Transverse colon (tissue), 4 donors: Measurements from ENCODE around the gene DLG2. TPM values are rescaled to one million over a fixed set of nuclear protein-coding genes. Genes with fewer than 3 reads are reported as not detected.

ENCODE experiments used
- DNase-seq: peaks from one replicate; pipeline ENCODE4 v3.0.0-alpha.2; 2019
- H3K27ac ChIP-seq, 4 donors: fragments of 200-600 bp; sonication (generic); 2 replicates each; pipeline ENCODE4 v1.5.1; 2016 to 2018; ENCODE audit warnings: inconsistent platforms in 4 of 4
- H3K27me3 ChIP-seq: fragments of 200-600 bp; sonication (generic); 2 replicates; pipeline ENCODE4 v1.5.1; 2017; ENCODE audit warnings: inconsistent platforms
- H3K36me3 ChIP-seq, 4 donors: fragments of 200-600 bp; sonication (generic); 2 replicates each; pipeline ENCODE4 v1.5.1; 2017 to 2019; ENCODE audit warnings: inconsistent platforms in 4 of 4
- H3K4me1 ChIP-seq, 4 donors: fragments of 200-600 bp; sonication (generic); 2 replicates each; pipeline ENCODE4 v1.5.1; 2017 to 2020; ENCODE audit warnings: inconsistent platforms in 4 of 4
- H3K4me3 ChIP-seq, 4 donors: fragments of 200-600 bp; sonication (generic); 1 replicate in 1 of 4; 2 replicates in 3 of 4; pipeline versions ENCODE4 v1.5.1 to v1.6.1; 2017 to 2019; ENCODE audit warnings: inconsistent platforms in 4 of 4
- H3K9me3 ChIP-seq, 2 donors: fragments of 200-600 bp; sonication (generic); 2 replicates each; pipeline ENCODE4 v1.5.1; 2017 to 2019; ENCODE audit warnings: inconsistent platforms in 2 of 2
- CTCF ChIP-seq, 5 experiments: fragments of 200-600 bp in 3 of 5; fragments of 450-650 bp in 2 of 5; sonication (generic) in 3 of 5; IDR thresholded peaks; 1 replicate in 2 of 5; 2 replicates in 3 of 5; pipeline ENCODE4 v1.5.1; 2016 to 2017; ENCODE audit warnings: antibody characterized with exemption in 5 of 5, inconsistent platforms in 3 of 5, mild to moderate bottlenecking in 2 of 5, moderate library complexity in 1 of 5
- EP300 ChIP-seq: sonication (generic); formaldehyde crosslinking; IDR thresholded peaks from one replicate; pipeline ENCODE4 v1.6.1; 2017; ENCODE audit warnings: antibody characterized with exemption, low read depth
- POLR2A ChIP-seq: fragments of 450-650 bp; IDR thresholded peaks from one replicate; pipeline ENCODE4 v1.6.1; 2016; ENCODE audit warnings: antibody characterized with exemption, mild to moderate bottlenecking, moderate library complexity
- POLR2AphosphoS5 ChIP-seq, 3 donors: sonication (generic); formaldehyde crosslinking; IDR thresholded peaks; one replicate each; pipeline ENCODE4 v1.6.1; 2016; ENCODE audit warnings: antibody characterized with exemption in 3 of 3
- WGBS, 2 donors: methylation state at CpG; one replicate each; pipeline ENCODE4 v1.1.5; 2018; ENCODE audit warnings: low coverage in 1 of 2; 5-methylcytosine and 5-hydroxymethylcytosine counted together
- in situ Hi-C, 4 donors: fragments of 200-750 bp; cut with MboI; loops; one replicate each; pipeline versions ENCODE4 v1.15.0 to v1.15.1; 2017; ENCODE audit warnings: low sequenced_read_pairs in 3 of 4, low pct_ligation_motif_present in 1 of 4, low pct_unique_long_range_greater_than_20kb in 1 of 4
- intact Hi-C: fragments of 100-400 bp; cut with DNase I; formaldehyde crosslinking; loops from one replicate; pipeline ENCODE4 v1.15.1; 2023; ENCODE audit warnings: low total_unique reads
- total RNA-seq, 4 donors: library from RNA; depleted of rRNA; stranded (reverse); fragments of >200 nt; gene quantifications; one replicate each; pipeline ENCODE4 v1.1.0, GENCODE V29; 2016

The DLG2 gene
- total RNA-seq, 4 donors from 2014 or later: 1.9 to 28.3 (median 3.7) TPM

GRCh38 chr11:83923961-83924360 is 1703.2 kb downstream of the DLG2 start:
- H3K27ac ChIP-seq: no peak overlapping the region
- no peaks in the 10 kb centered on the region for H3K27me3 ChIP-seq
- 57 to 63% methylated on average over 1 of the region's 1 CpG for WGBS, 2 donors
- no peaks in the 10 kb centered on the region for H3K36me3 ChIP-seq
- in situ Hi-C loops (no loop called here), intact Hi-C loops (no loop called here)
- H3K9me3 ChIP-seq: no peaks in the 10 kb centered on the region
- H3K4me1 ChIP-seq: no peaks in the 10 kb centered on the region
- H3K4me3 ChIP-seq: no peak overlapping the region
- TF ChIP-seq CTCF (IDR thresholded peaks at IDR 0.05) (no peak), POLR2A (no peak), POLR2AphosphoS5 (IDR thresholded peaks at IDR 0.05) (no peak), EP300 (no peak)
- no peak for DNase-seq

- no peak for DNase-seq
- in situ Hi-C loops (no loop called here), intact Hi-C loops (no loop called here)
- Histone ChIP-seq H3K4me3 (no peak overlapping the region), H3K4me1 (no peaks in the 10 kb centered on the region), H3K9me3 (no peaks in the 10 kb centered on the region), H3K36me3 (no peaks in the 10 kb centered on the region), H3K27ac (no peak overlapping the region), H3K27me3 (no peaks in the 10 kb centered on the region)
- no peak for TF ChIP-seq EP300
- TF ChIP-seq POLR2A: no peak
- no peak for TF ChIP-seq POLR2AphosphoS5 (IDR thresholded peaks at IDR 0.05)
- no peak for TF ChIP-seq CTCF (IDR thresholded peaks at IDR 0.05)
- WGBS, 2 donors: 44 to 75% methylated on average over 1 of the region's 1 CpG
Measured at GRCh38 chr11:83922953-83923352, 1704.2 kb downstream of the DLG2 start.

GRCh38 chr11:83922318-83922717 is 1704.8 kb downstream of the DLG2 start:
- Histone ChIP-seq H3K27ac (no peak overlapping the region), H3K4me3 (no peak overlapping the region), H3K36me3 (no peaks in the 10 kb centered on the region), H3K4me1 (no peaks in the 10 kb centered on the region), H3K27me3 (no peaks in the 10 kb centered on the region), H3K9me3 (no peaks in the 10 kb centered on the region)
- intact Hi-C loops: no loop called here
- no peak for DNase-seq
- WGBS, 2 donors: 45 to 46% methylated on average over 3 to 4 of the region's 4 CpGs
- TF ChIP-seq POLR2A: no peak
- TF ChIP-seq CTCF (IDR thresholded peaks at IDR 0.05): no peak
- TF ChIP-seq EP300: no peak
- TF ChIP-seq POLR2AphosphoS5 (IDR thresholded peaks at IDR 0.05): no peak
- in situ Hi-C loops: no loop called here

GRCh38 chr11:83921447-83922192 is 1705.5 kb downstream of the DLG2 start:
- no peaks in the 10 kb centered on the region for H3K36me3 ChIP-seq
- H3K9me3 ChIP-seq: no peaks in the 10 kb centered on the region
- WGBS, 2 donors: 73 to 81% methylated on average over 7 of the region's 7 CpGs
- no peak for TF ChIP-seq CTCF (IDR thresholded peaks at IDR 0.05)
- no peak for TF ChIP-seq POLR2AphosphoS5 (IDR thresholded peaks at IDR 0.05)
- H3K27ac ChIP-seq: no peak overlapping the region
- in situ Hi-C loops: no loop called here
- H3K27me3 ChIP-seq: no peaks in the 10 kb centered on the region
- no peak for DNase-seq
- intact Hi-C loops: no loop called here
- no peaks in the 10 kb centered on the region for H3K4me1 ChIP-seq
- H3K4me3 ChIP-seq: no peak overlapping the region
